Panc1 (cell line): ENCODE results near the gene THAP4. TPM values are rescaled to one million over a fixed set of nuclear protein-coding genes. Genes with fewer than 3 reads are reported as not detected.

ENCODE experiments used
- ATAC-seq: fragments of 200-7000 bp; cut with Tn5 transposase; 2 replicates; pipeline ENCODE4 v1.9.1; 2020; ENCODE audit warnings: mild to moderate bottlenecking, moderate library complexity
- BruUV-seq: library from RNA; stranded (reverse); fragments of 400-500 nt; replicated peaks from 2 replicates; lab custom pipeline; 2021; lab: Mats Ljungman, UMichigan
- CTCF ChIA-PET: fragments of 300-600 bp; sonication (Branson Sonifier 250); formaldehyde crosslinking; loops from one replicate; lab custom pipeline; 2022; ENCODE audit warnings: antibody characterized with exemption; lab: Charles Lee
- POLR2A ChIA-PET: fragments of 300-600 bp; sonication (Branson Sonifier 250); formaldehyde crosslinking; loops from one replicate; lab custom pipeline; 2022; ENCODE audit warnings: antibody characterized with exemption; lab: Charles Lee
- DNase-seq: peaks from one replicate; pipeline ENCODE4 v3.0.0-alpha.2; 2010; ENCODE audit warnings: low read depth, low spot score
- H3K27ac ChIP-seq: 2 replicates; pipeline ENCODE4 v1.5.1; 2011; ENCODE audit warnings: mild to moderate bottlenecking, low read length, inconsistent platforms
- H3K27me3 ChIP-seq: fragments of 200-500 bp; sonication (Bioruptor generic); 2 replicates; pipeline ENCODE4 v1.6.0; 2014; ENCODE audit warnings: low read length, inconsistent platforms; ENCODE audit not compliant: control insufficient read depth, insufficient read depth
- H3K36me3 ChIP-seq: fragments of 200-500 bp; sonication (Bioruptor generic); 2 replicates; pipeline ENCODE4 v1.5.1; 2014; ENCODE audit warnings: inconsistent platforms, mild to moderate bottlenecking, low read length, moderate library complexity; ENCODE audit not compliant: control insufficient read depth, insufficient read depth
- H3K4me1 ChIP-seq: 2 replicates; pipeline ENCODE4 v1.5.1; 2011; ENCODE audit warnings: inconsistent platforms, mild to moderate bottlenecking, low read length, moderate library complexity; ENCODE audit not compliant: control insufficient read depth, insufficient read depth
- H3K4me3 ChIP-seq, 2 experiments: 2 replicates each; pipeline ENCODE4 v1.5.1; 2011 to 2012; ENCODE audit warnings: low read depth in 2 of 2, low read length in 2 of 2, mild to moderate bottlenecking in 2 of 2, inconsistent platforms in 1 of 2, moderate library complexity in 1 of 2
- H3K9me3 ChIP-seq: fragments of 200-500 bp; sonication (Bioruptor generic); 2 replicates; pipeline ENCODE4 v1.5.1; 2014; ENCODE audit warnings: low read depth, mild to moderate bottlenecking, inconsistent platforms, low read length, moderate library complexity; ENCODE audit not compliant: control insufficient read depth, insufficient read depth
- POLR2AphosphoS5 ChIP-seq: IDR thresholded peaks from 2 replicates; pipeline ENCODE4 v1.6.1; 2012; ENCODE audit warnings: mild to moderate bottlenecking, low read depth, low read length, moderate library complexity
- SIN3A ChIP-seq: IDR thresholded peaks from 2 replicates; pipeline ENCODE4 v1.6.1; 2012; ENCODE audit warnings: low read depth, mild to moderate bottlenecking, low read length, moderate library complexity, borderline replicate concordance; ENCODE audit not compliant: insufficient read depth
- TCF7L2 ChIP-seq: IDR thresholded peaks from 2 replicates; pipeline ENCODE4 v1.6.1; 2011; ENCODE audit warnings: mild to moderate bottlenecking, low read depth, low read length, inconsistent platforms
- in situ Hi-C: cut with HindIII; loops from 2 replicates; pipeline ENCODE4 v1.10.0; 2016; ENCODE audit warnings: low sequenced_read_pairs, low pct_unique_long_range_greater_than_20kb
- intact Hi-C: fragments of 100-400 bp; cut with micrococcal nuclease; formaldehyde crosslinking; loops from one replicate; pipeline ENCODE4 v1.10.0; 2022; ENCODE audit not compliant: unreplicated experiment
- total RNA-seq: library from RNA; stranded (reverse); gene quantifications from one replicate; pipeline ENCODE4 v1.2.1, GENCODE V29; 2021; ENCODE audit not compliant: unreplicated experiment
- TF ChIP-seq, protein P1 (sequence below), 2 experiments: IDR thresholded peaks; 2 replicates each; pipeline ENCODE4 v1.6.1; 2011 to 2012; ENCODE audit warnings: low read depth in 2 of 2, control low read depth in 1 of 2, low read length in 1 of 2, mild to moderate bottlenecking in 1 of 2, moderate library complexity in 1 of 2; ENCODE audit not compliant: insufficient read depth in 1 of 2
- TF ChIP-seq, protein P2 (sequence below): fragments of 450-650 bp; IDR thresholded peaks from 2 replicates; pipeline ENCODE4 v1.5.1; 2017; ENCODE audit warnings: mild to moderate bottlenecking

THAP4 gene
- total RNA-seq, 1 experiment from 2014 or later = 77.9 TPM

DNA sequence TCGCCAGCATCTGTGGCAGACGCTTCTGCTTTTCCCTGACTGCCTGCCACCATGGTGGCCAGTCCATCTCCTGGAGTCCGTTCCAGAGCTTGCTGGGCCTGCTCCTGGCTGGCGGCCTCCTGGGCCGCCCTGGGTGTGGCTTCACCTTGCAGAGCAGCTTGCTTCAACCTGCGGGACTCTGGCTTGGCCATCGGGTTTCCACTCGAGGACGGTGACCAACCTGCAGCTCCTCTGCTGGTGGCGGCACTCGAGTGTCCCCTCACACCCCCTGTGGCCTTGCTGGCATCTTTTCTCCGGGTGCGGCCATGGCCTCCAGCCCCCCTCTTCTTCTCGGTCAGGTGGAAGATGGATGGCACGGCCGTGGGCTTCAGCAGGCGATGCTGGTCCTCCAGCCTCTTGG is 3.4 kb downstream of the THAP4 start:
- H3K27me3 ChIP-seq = no peaks in the 10 kb centered on the region
- DNase-seq = no peak
- H3K27ac ChIP-seq = no peak overlapping the region
- ChIA-PET CTCF (no interaction called here), POLR2A (interaction anchor here (0.7 kb wide), 1 partner anchor 9 kb away, joined by 3 read pairs; no protein-coding TSS in a partner anchor)
- in situ Hi-C loops = no loop called here
- no peaks in the 10 kb centered on the region for H3K9me3 ChIP-seq
- H3K4me3 ChIP-seq = no peak overlapping the region
- ATAC-seq = no peak
- intact Hi-C loops = no loop called here
- H3K36me3 ChIP-seq = peaks cover 3% of the 10 kb centered on the region; the same call in 1 of the 2 replicates
- H3K4me1 ChIP-seq = peaks cover 6% of the 10 kb centered on the region
- TF ChIP-seq TCF7L2 (no peak), SIN3A (no peak), POLR2AphosphoS5 (no peak)
- TF ChIP-seq, protein P1, sequence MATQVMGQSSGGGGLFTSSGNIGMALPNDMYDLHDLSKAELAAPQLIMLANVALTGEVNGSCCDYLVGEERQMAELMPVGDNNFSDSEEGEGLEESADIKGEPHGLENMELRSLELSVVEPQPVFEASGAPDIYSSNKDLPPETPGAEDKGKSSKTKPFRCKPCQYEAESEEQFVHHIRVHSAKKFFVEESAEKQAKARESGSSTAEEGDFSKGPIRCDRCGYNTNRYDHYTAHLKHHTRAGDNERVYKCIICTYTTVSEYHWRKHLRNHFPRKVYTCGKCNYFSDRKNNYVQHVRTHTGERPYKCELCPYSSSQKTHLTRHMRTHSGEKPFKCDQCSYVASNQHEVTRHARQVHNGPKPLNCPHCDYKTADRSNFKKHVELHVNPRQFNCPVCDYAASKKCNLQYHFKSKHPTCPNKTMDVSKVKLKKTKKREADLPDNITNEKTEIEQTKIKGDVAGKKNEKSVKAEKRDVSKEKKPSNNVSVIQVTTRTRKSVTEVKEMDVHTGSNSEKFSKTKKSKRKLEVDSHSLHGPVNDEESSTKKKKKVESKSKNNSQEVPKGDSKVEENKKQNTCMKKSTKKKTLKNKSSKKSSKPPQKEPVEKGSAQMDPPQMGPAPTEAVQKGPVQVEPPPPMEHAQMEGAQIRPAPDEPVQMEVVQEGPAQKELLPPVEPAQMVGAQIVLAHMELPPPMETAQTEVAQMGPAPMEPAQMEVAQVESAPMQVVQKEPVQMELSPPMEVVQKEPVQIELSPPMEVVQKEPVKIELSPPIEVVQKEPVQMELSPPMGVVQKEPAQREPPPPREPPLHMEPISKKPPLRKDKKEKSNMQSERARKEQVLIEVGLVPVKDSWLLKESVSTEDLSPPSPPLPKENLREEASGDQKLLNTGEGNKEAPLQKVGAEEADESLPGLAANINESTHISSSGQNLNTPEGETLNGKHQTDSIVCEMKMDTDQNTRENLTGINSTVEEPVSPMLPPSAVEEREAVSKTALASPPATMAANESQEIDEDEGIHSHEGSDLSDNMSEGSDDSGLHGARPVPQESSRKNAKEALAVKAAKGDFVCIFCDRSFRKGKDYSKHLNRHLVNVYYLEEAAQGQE (IDR thresholded peaks at IDR 0.05; ENCODE audit: insufficient read depth in 1 of 2, low read depth in 2 of 2, low read length in 1 of 2) = no peak
- TF ChIP-seq, protein P2, sequence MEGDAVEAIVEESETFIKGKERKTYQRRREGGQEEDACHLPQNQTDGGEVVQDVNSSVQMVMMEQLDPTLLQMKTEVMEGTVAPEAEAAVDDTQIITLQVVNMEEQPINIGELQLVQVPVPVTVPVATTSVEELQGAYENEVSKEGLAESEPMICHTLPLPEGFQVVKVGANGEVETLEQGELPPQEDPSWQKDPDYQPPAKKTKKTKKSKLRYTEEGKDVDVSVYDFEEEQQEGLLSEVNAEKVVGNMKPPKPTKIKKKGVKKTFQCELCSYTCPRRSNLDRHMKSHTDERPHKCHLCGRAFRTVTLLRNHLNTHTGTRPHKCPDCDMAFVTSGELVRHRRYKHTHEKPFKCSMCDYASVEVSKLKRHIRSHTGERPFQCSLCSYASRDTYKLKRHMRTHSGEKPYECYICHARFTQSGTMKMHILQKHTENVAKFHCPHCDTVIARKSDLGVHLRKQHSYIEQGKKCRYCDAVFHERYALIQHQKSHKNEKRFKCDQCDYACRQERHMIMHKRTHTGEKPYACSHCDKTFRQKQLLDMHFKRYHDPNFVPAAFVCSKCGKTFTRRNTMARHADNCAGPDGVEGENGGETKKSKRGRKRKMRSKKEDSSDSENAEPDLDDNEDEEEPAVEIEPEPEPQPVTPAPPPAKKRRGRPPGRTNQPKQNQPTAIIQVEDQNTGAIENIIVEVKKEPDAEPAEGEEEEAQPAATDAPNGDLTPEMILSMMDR = no peak
- no TSS peak for BruUV-seq

DNA sequence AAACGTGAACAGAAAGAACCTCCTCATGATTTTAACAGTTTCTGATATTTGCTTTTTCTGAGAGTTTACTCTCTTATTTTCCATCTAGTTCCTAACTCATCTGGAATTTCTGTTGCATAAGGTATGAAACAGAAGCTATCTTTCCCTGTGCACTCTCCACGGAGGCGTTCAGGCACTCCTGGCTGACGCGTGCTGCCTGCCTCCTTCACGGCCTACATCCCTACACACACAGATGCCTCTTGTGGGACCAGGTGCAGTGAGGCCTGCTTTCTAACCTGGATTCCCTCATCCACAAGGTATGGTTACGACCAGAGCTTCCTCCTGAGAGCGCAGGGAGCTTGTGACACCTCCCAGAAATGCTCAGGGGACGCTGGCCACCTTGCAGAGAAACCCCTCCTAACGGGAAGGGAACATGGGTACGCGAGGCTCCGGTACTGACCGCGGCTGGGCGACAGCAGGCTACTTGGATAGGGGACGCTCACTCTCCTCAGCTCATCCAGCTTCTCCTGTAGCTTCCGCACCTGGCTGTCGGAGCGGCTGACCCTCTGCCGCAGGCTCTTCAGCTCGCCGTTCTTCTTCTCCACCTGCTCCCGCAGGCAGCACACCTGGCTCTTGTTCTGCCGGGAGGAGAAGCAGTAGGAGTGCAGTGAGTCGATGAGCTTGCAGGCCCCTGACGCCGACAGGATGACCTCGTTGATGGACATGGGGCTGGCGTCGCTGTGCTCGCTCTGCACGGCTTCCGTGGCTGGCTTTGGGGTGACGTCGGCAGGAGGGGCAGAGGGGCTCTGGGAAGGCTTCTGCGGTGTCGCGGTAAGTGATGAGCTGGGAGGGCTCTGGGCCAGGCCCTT is 4.3 kb downstream of the THAP4 start:
- intact Hi-C loops (no loop called here), in situ Hi-C loops (no loop called here)
- TF ChIP-seq TCF7L2 = no peak
- no peak for TF ChIP-seq POLR2AphosphoS5
- TF ChIP-seq, protein P1 (IDR thresholded peaks at IDR 0.05; ENCODE audit: insufficient read depth in 1 of 2, low read depth in 2 of 2, low read length in 1 of 2) = no peak
- TF ChIP-seq SIN3A = no peak
- TF ChIP-seq, protein P2 = no peak
- H3K36me3 ChIP-seq = peaks cover 3% of the 10 kb centered on the region; the same call in 1 of the 2 replicates
- DNase-seq (no peak), ATAC-seq (no peak)
- ChIA-PET CTCF (no interaction called here), POLR2A (interaction anchor here (0.7 kb wide), 1 partner anchor 8 kb away, joined by 3 read pairs; no protein-coding TSS in a partner anchor)
- H3K27me3 ChIP-seq = no peaks in the 10 kb centered on the region
- H3K9me3 ChIP-seq = no peaks in the 10 kb centered on the region
- BruUV-seq = no TSS peak
- no peak overlapping the region for H3K27ac ChIP-seq
- peaks cover 3% of the 10 kb centered on the region; the same call in 1 of the 2 replicates for H3K4me1 ChIP-seq
- H3K4me3 ChIP-seq = no peak overlapping the region
